A673 (cell line): ENCODE results near the gene SPATA46.

Experiments used
- EZH2 ChIP-seq: fragments of 200-600 bp; sonication (generic); IDR thresholded peaks from 2 replicates; pipeline ENCODE4 v1.6.1; 2017; ENCODE audit warnings: borderline replicate concordance, low read depth, mild to moderate bottlenecking, mixed read lengths, antibody characterized with exemption, low read length; ENCODE audit not compliant: poor library complexity, severe bottlenecking
- TF ChIP-seq, protein P1 (sequence below): fragments of 300-800, 200-600 bp; sonication (generic); conservative IDR thresholded peaks from 2 replicates; pipeline ENCODE4 v1.5.1; 2017; ENCODE audit warnings: low read depth, mild to moderate bottlenecking, antibody characterized with exemption, low read length, moderate library complexity, mixed read lengths

DNA sequence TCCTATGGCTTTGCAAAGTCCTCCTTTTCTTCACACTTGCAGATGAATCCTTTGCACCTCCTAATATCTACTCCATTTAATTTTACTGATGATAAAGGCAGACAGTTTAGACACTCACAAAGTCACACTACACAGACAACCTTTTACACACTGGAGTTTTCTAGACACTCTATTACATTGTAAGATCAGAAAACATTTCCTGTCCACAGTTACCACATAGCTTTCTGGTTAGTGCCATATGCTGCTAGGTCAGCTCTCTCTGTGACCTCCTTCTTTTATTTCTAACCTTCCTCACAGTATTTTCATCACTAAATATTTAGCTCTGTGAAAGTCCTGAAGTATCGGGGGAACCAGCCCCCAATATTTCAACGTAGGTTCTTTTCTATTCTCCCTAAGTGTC, 30.2 kb upstream of the SPATA46 start:
- TF ChIP-seq EZH2: no peak
- TF ChIP-seq, protein P1, sequence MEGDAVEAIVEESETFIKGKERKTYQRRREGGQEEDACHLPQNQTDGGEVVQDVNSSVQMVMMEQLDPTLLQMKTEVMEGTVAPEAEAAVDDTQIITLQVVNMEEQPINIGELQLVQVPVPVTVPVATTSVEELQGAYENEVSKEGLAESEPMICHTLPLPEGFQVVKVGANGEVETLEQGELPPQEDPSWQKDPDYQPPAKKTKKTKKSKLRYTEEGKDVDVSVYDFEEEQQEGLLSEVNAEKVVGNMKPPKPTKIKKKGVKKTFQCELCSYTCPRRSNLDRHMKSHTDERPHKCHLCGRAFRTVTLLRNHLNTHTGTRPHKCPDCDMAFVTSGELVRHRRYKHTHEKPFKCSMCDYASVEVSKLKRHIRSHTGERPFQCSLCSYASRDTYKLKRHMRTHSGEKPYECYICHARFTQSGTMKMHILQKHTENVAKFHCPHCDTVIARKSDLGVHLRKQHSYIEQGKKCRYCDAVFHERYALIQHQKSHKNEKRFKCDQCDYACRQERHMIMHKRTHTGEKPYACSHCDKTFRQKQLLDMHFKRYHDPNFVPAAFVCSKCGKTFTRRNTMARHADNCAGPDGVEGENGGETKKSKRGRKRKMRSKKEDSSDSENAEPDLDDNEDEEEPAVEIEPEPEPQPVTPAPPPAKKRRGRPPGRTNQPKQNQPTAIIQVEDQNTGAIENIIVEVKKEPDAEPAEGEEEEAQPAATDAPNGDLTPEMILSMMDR: no peak
